SU-DHL-6 (cell line): ENCODE data around the gene TMIGD1.

Source experiments
- H2AFZ ChIP-seq: fragments of 200-600 bp; sonication (generic); 2 replicates; pipeline ENCODE4 v1.6.1; 2014; ENCODE audit warnings: low read depth, mild to moderate bottlenecking, moderate library complexity, mixed read lengths, antibody characterized with exemption, low read length; ENCODE audit not compliant: severe bottlenecking
- H3F3A ChIP-seq: fragments of 200-600 bp; shearing (Covaris generic); 2 replicates; pipeline ENCODE4 v1.6.0; 2016; ENCODE audit warnings: antibody characterized with exemption, mild to moderate bottlenecking; ENCODE audit not compliant: insufficient read depth
- H3K27ac ChIP-seq: fragments of 200-600 bp; sonication (generic); 2 replicates; pipeline ENCODE4 v1.5.1; 2016; ENCODE audit warnings: low read depth, mild to moderate bottlenecking, low read length, moderate library complexity, mixed read lengths
- H3K27me3 ChIP-seq: fragments of 200-600 bp; sonication (generic), shearing (Covaris generic); 2 replicates; pipeline ENCODE4 v1.6.0; 2014; ENCODE audit warnings: mild to moderate bottlenecking, low read length
- H3K36me3 ChIP-seq: fragments of 200-600 bp; sonication (generic); 2 replicates; pipeline ENCODE4 v1.6.1; 2014; ENCODE audit warnings: mild to moderate bottlenecking, low read length, mixed read lengths
- H3K4me2 ChIP-seq: fragments of 300-600, 200-600 bp; shearing (Covaris generic), sonication (generic); 2 replicates; pipeline ENCODE4 v1.6.0; 2014; ENCODE audit warnings: low read length, low read depth, mild to moderate bottlenecking; ENCODE audit not compliant: poor library complexity, severe bottlenecking
- H3K4me3 ChIP-seq: fragments of 200-600 bp; sonication (generic); 2 replicates; pipeline ENCODE4 v1.5.1; 2014; ENCODE audit warnings: antibody characterized with exemption, low read length, mild to moderate bottlenecking, mixed read lengths; ENCODE audit not compliant: insufficient read depth, poor library complexity, severe bottlenecking
- H3K79me2 ChIP-seq: fragments of 200-600 bp; sonication (generic); 2 replicates; pipeline ENCODE4 v1.6.1; 2014; ENCODE audit warnings: mild to moderate bottlenecking, low read length, moderate library complexity; ENCODE audit not compliant: insufficient read depth
- H3K9ac ChIP-seq: fragments of 200-600 bp; sonication (generic); 2 replicates; pipeline ENCODE4 v1.7.0; 2014; ENCODE audit warnings: mild to moderate bottlenecking, low read length
- H3K9me2 ChIP-seq: fragments of 200-600 bp; sonication (generic); replicated peaks from 2 replicates; pipeline ENCODE4 v1.6.1; 2014; ENCODE audit warnings: low read length; ENCODE audit not compliant: insufficient read depth
- H3K9me3 ChIP-seq: fragments of 200-600 bp; sonication (generic); 2 replicates; pipeline ENCODE4 v1.6.1; 2014; ENCODE audit warnings: low read length, mixed read lengths; ENCODE audit not compliant: insufficient read depth
- H4K20me1 ChIP-seq: fragments of 200-600 bp; sonication (generic); 2 replicates; pipeline ENCODE4 v1.6.1; 2014; ENCODE audit warnings: low read depth, mild to moderate bottlenecking, antibody characterized with exemption, low read length, moderate library complexity, mixed read lengths
- EZH2phosphoT487 ChIP-seq: fragments of 200-600 bp; sonication (generic), shearing (Covaris generic); conservative IDR thresholded peaks from 2 replicates; pipeline ENCODE4 v1.6.1; 2018; ENCODE audit warnings: mild to moderate bottlenecking, antibody characterized with exemption, low read length, moderate library complexity, mixed read lengths
- TF ChIP-seq, protein P1 (sequence below): fragments of 200-600 bp; sonication (generic); IDR thresholded peaks from one replicate; pipeline ENCODE4 v1.5.1; 2017; ENCODE audit warnings: antibody characterized with exemption, mild to moderate bottlenecking, low read length, moderate library complexity; ENCODE audit not compliant: insufficient read depth, poor library complexity, severe bottlenecking

Gene TMIGD1

DNA sequence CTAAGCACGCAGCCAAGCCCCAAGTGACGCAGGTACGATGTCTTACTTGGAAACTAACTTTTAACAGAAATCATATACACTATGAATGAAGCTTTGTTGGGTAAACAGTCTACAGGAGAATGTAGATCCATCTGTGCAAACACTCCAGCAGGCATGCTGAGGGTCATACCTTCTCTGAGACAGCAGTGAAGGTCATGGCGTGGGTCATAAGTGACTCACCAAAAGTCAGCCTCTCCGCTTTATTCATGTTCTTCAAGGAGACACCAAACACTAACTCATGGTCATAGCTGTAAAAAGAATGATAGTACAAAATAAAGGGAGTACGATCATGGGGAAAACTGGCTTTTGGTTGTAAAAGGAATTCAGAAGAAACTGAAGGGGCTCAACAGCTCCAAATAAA, 62.8 kb downstream of the TMIGD1 start:
- no peak overlapping the region for H3K4me2 ChIP-seq
- no peaks in the 10 kb centered on the region for H3K79me2 ChIP-seq
- no peaks in the 10 kb centered on the region for H3K27me3 ChIP-seq
- no peaks in the 10 kb centered on the region for H4K20me1 ChIP-seq
- no peak overlapping the region for H3K4me3 ChIP-seq
- no peak overlapping the region for H3K9ac ChIP-seq
- H3K27ac ChIP-seq: no peak overlapping the region
- H3K9me2 ChIP-seq: no peaks in the 10 kb centered on the region
- H3F3A ChIP-seq: no peaks in the 10 kb centered on the region; the same call in 1 of the 2 replicates
- no peak for TF ChIP-seq EZH2phosphoT487
- TF ChIP-seq, protein P1, sequence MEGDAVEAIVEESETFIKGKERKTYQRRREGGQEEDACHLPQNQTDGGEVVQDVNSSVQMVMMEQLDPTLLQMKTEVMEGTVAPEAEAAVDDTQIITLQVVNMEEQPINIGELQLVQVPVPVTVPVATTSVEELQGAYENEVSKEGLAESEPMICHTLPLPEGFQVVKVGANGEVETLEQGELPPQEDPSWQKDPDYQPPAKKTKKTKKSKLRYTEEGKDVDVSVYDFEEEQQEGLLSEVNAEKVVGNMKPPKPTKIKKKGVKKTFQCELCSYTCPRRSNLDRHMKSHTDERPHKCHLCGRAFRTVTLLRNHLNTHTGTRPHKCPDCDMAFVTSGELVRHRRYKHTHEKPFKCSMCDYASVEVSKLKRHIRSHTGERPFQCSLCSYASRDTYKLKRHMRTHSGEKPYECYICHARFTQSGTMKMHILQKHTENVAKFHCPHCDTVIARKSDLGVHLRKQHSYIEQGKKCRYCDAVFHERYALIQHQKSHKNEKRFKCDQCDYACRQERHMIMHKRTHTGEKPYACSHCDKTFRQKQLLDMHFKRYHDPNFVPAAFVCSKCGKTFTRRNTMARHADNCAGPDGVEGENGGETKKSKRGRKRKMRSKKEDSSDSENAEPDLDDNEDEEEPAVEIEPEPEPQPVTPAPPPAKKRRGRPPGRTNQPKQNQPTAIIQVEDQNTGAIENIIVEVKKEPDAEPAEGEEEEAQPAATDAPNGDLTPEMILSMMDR: no peak
- no peak overlapping the region for H2AFZ ChIP-seq
- H3K9me3 ChIP-seq: no peaks in the 10 kb centered on the region
- peaks cover 61% of the 10 kb centered on the region for H3K36me3 ChIP-seq

DNA sequence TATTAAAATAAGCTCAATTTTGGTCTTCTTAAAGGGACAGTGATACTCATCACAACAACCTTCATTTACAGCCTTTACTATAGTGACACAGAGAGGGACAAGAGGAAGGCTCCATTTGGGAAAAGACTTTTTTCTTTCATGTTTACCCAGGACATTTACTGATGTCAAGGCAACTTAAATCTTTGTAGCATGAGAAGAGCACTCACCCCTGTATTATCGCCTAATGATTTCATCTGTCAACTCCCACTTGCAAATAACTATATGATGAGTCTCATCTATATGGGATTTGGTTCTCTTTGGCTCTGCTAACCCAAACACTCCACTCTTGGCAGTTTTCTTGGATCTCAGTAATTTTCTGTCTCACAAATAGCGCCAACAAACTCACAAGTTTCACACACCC, 66.2 kb downstream of the TMIGD1 start:
- Histone ChIP-seq H3K9me3 (no peaks in the 10 kb centered on the region), H3K27ac (no peak overlapping the region), H3K27me3 (no peaks in the 10 kb centered on the region), H3K4me2 (no peak overlapping the region), H3K4me3 (no peak overlapping the region), H3K36me3 (peaks cover 75% of the 10 kb centered on the region), H3K9me2 (no peaks in the 10 kb centered on the region), H3K79me2 (no peaks in the 10 kb centered on the region), H3F3A (no peaks in the 10 kb centered on the region; the same call in 1 of the 2 replicates), H3K9ac (no peak overlapping the region), H2AFZ (no peak overlapping the region), H4K20me1 (no peaks in the 10 kb centered on the region)
- TF ChIP-seq, protein P1: no peak
- TF ChIP-seq EZH2phosphoT487: no peak
